HG03064 (cell line): ENCODE results near the gene MECP2.
A peak's percentile ranks its signal among the peaks of the same experiment; 100 is the strongest.

ENCODE experiments used
- ATAC-seq: cut with Tn5 transposase; IDR thresholded peaks from one replicate; pipeline ENCODE4 v1.9.1; 2021; ENCODE audit warnings: low read depth; ENCODE audit not compliant: unreplicated experiment

The MECP2 gene

DNA sequence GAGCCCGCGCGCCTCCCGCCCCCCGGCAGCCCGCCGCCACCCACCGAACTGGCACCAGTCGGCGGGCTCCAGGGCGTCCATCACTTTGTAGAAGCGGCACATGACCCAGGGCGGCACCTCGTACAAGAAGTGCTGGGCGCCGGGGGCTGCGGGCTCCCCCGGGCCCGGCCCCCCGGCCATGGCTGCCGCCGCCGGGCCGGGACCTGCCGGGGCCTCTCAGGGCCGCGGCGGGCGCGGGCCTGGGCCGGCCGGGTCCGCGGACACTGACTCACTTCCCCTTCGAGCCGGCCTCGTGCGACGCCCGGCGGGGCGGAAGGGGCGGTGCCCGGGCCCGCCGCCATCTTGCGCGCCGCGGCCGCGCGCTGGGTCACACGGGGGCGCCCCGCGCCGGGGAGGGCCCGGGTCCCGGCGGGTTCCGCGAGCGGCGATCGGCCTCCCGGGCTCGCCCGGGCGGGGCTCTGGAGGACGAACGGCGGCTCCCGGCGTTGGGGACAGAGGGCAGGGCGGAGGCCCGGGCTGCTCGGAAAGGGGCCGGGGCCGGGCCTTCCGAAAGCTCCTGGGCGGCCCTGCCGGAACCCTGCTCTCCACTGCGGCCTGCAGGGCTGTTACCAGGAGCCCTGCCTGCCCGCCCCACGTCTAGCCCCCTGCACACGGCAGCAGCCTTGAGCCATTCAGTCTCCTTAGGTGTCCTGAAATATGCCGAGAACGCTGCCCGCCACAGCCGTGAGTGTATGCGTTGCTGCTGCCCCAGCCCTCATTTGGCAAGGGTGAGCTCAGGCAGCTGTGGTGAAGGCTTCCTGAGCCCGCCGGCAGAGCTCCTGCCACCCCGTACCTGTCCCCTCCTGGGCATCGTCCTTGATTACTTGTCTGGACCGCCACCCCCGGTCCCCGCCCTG is 77.6 kb downstream of the MECP2 start, which contains the start of gene IRAK1:
Gene IRAK1, minus strand, starts transcription at position 270 of the 896 bp plus-strand sequence. Its CDS starts 90 bp downstream, at position 180.
- peak; percentile 44 for ATAC-seq

DNA sequence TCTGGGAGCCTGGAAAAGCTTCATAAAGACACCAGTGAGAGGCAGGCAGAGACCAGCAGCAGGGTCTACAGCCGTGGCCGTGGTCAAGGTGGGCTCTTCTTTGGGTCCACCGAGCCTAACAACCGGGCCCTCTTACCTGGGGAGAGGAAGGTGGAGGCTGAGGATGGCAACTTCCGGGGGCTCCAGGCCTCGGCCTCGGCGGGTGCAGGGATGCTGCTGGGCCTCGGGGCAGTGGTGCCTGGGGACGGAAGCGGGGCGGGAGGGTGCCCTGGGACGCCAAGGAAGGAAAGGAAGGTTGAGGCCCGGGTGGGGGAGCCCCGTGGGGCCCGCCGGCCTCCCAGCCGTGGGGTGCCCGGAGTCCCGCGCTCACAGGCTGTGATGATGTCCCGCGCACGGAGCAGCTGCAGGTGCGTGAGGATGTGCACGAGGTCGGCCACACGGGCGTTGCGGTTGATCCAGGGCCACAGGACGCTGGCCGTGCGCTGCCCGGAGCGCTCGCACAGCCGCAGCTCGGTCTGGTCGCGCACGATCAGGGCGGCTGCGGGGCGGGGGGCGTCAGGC is 78.4 kb downstream of the MECP2 start:
- no peak for ATAC-seq

DNA sequence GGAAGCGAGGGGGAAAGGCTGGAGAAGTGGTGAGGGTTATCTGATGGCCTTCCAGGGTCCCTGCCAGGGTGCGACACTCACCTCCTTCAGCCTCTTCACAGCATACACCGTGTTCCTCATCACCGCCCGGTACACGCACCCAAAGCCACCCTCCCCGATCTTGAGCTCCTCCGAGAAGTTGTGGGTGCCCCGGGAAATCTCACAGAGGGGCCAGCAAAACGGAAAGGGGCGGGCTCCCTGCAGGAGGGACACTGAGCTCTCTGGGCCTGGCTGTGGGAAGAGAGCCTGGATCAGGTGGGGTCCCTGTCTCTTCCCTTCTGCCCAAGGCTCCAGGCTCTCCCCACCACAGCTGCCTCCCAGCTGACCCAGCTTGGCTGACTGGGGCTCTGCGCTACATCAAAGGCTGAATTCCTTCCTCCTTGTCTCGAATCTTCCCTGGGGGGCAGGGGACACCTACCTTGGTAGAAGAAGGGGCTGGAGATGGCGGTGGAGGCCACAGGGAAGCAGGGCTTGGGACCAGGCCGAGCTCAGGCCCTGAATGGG is 78.9 kb downstream of the MECP2 start:
- no peak for ATAC-seq

DNA sequence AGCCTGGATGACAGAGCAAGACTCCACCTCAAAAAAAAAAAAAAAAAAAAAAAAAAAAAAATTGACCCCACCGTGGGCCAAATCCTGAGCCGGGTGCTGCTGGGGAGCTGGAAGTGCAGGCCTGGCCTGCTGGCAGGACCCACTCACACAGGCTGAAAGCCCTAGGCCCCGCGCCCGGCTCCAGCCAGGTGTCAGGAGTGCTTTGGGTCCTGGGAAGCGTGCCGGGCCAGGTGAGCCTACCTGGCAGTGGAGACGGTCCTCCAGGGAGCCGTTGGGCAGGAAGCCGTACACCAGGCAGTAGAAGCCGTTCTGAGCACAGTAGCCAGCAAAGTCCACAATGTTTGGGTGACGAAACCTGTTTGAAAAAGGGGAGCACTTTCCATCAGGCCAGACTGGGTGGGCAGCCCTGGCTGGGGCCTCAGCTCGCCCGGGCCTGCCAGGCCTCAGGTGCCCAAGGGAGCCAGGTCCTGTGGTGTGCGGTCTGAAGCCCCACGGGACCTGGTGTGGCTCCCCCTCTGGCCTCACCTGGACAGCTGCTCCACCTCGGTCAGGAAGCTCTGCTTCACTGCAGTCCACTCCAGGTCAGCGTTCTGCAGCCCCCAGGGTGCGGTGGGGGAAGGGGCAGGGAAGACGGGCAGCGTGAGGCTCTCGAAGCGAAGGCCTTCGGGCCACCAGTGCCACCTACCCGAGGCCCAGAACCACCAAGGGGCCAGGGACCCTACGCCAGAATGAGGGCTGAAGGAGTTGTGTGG is 79.6 kb downstream of the MECP2 start:
- ATAC-seq, result no peak

DNA sequence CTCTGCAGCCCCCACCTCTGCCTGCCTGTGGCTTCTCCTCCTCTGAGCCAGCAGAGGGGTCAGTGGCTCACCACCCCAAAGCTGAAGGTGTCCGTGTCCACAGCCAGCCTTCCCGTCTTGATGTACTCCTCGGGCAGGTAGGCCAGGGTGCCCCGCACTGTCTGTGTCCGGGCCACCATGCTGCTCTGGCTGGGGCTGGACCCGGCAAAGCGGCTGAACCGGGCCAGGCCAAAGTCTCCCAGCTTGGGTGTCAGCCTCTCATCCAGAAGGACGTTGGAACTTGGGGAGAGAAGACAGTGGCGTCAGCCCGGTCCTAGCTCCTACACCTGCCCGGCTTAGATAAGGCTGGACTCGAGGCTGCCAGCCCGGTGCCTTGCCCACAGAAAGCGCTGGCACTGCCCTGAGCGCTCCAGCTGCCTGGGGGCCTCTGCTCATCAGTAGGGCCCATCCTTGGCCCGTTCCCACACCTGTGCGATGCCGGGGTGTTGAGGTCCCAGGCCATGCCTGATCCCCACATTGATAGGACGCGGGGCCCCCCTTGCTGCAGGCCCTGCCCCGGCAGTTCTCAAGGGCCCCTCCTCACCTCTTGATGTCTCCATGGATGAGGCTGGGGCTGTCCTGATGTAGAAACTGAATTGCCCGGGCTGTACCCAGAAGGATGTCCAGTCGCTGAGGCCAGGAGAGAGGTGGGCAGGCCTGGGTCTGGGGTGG is 81.0 kb downstream of the MECP2 start:
- no peak for ATAC-seq

DNA sequence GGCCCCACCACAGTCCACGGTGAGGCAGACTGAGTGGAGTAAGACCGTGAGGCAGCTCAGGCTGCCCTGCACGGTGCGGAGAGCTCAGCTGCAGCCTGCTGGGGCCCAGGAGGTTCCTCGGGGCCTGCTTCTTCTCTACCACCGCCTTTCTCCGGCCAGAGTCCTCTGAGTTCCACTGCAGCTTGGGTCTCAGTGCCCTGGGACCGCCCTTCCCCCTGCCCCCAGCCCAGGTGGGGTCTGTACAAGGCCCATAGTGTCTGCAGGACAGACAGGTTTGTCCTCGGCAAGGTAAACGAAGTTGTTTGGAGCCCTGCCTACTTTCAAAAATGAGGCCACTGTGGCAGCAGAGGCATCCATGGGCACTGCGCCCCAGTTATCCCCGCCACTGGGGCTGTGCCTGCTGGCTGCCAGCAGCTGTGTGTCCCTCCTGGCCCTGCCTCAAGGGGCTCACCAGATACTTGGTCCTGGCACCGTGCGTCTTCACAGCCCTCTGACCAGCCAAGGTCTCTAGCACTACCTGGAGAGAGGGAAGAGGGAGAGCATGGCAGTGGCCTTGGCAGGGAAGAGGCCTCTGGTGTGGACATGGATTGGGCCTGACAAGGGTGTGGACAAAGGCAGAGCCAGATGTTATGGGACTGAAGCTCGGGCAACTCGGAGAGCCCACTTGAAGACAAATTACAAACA is 81.8 kb downstream of the MECP2 start:
- no peak for ATAC-seq

DNA sequence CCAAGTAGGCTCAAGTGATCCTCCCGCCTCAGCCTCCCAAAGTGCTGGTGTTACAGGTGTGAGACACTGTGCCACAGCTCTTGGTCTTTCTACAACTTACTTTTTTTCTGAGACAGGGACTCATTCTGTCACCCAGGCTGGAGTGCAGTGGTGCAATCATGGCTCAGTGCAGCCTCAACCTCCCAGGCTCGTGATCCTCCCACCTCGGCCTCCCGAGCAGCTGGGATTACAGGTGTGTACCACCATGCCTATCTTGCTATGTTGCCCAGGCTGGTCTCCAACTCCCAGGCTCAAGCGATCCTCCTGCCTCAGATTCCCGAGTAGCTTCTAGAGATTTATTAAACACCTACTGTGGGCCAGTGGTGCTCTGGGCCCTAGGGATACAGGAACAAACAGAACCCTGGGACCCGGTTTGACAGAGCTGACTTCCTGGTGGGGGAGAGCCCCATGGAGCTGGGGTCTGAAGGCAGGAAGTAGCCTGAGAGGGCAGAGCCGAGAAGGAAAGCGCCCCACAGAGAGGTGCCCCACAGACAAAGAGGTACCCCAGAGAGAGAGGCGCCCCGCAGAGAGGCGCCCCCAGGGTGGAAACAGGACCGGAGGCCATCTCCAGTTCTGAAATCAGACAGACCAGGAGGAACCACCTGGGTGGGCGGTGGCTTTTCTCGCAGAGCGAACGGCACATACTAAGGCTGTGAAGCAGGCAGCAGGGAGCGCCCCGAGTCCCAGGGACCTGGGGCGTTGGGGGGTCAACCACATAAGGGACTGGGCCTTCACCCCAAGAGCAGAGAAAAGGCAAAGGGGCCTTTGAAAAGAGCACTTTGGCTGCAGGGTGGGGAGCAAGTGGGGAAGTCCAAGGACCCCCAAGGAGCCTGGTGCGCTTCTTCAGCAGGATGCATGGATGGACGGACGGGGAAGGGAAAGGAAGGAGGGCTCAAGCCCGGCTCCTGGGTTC is 82.8 kb downstream of the MECP2 start:
- no peak for ATAC-seq

DNA sequence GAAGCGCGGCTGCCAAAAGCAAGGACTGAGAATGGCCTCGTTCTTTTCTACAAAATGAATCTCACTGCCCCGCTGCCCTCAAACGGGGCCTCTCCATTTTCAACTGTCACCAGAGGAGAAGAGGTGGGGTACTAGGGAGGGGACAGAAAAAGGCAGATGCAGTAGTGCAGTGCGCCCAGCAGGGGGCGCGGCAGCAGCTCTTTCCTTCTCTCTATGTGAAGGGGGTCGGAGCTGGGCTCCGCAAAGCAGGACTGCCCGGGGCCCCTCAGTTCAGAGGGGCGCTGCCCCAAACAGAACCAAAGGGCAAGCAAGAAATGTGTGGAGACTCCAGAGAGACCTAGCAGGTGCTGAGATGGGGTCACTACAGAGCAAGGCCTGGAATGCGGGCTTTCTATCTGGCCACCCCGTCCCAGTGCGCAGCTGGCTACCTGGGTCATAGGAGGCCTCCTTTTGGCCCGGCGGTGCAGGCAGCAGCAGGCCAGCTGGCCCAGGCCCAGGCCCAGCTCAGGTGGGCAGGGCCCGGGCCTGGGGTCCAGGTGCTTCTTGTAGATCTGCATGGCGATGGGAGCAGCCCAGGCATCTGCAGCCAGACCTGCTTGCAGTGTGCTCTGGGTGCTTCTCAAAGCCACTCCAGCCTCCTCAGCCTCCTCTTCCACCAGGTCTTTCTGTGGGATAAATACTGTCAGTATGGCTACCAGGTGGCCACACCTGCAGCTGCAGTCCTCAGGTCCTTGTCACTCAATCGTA is 83.7 kb downstream of the MECP2 start:
- no peak for ATAC-seq

DNA sequence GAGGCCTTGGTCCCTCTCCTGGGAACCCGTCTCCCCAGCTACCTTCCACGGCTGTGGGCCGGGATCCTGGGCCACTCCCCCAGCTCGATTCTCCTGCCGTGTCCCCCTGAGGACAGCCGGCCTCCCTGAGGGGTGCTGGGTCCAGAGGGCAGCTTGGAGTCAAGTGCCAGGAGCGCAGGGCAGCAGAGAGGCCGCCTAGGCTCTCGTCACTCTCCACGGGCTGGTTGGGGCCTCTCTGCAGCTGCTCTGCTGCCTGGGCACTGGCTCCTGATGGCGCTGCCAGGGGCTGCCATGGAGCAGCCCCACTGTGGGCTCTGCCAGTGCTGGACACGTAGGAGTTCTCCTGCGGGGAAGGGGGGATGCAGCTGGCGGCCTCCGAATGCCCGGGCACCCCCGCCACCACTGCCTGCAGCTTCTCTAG is 84.5 kb downstream of the MECP2 start:
- ATAC-seq, result no peak

DNA sequence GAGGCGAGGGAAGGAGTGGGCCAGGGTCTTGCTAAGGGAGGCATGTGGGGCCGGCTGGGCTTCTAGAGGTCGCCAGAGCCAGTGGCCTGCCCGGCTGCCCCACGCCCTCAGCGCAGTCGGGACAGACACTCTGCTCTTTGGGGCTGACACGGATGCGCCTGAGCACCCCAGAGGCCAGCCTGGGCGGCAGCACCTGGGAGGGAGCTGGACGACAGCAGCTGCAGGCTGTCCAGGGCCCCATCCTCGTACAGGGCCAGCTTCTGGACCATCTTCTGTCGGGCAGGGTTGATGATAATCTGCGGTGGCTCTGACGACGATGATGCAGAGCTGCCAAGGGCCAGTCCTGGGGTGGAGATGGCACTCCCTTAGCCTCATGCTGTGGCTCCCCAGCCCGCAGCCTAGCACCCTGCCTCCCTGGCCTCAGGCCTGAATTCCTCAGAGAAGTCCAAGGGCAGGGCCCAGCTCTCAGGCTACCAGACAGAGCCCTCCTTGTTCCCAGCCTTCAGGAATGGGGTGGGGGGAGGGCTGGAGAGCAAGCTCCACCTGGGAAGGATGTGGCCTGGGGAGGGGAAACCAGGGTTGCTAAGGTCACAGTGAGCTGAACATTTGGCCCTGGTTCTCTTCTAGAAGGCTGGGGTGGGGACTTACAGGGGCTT is 85.1 kb downstream of the MECP2 start:
- no peak for ATAC-seq

DNA sequence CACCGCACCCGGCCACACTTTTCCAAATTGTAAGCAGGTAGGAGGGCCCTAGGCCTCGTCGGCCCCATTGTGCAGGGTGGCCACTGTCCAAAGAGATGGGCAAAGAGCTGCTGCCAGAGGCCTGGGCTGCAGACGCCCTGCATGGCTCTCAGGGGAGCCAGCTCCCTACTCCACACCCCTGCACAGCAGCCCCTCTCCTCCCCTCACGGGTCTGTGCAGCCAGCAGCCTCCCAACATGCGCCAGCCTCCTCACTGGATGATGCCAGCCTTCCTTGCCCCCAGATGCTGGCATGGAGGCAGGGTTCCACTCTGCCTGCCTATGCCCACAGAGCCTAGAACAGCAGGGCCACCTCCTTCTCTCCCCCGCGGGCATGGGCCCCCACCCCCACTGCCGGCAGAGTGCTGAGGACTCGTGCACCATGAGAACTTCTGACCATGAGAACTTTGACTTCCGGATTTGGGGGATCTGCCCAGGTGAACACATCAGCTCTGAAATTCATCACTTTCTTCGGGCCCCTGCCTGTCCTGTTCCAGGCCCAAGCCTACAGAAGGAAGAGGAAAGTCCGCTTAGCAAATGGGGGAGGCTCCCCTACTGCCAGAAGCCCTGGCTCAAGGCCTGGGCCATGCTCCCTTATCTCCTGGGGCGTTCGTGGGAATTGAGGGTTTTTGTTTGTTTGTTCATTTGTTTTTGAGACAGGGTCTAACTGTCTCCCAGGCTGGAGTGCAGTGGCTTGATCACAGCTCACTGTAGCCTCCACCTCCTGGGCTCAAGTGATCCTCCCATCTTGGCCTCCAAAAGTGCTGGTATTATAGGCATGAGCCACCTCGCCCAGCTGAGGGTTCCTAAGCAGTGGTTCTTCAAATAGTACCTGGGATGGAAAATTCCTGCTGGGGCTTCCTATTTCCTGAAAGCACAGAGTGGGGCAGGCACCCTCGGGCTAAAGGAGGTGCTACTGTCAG is 85.9 kb downstream of the MECP2 start:
- no peak for ATAC-seq

DNA sequence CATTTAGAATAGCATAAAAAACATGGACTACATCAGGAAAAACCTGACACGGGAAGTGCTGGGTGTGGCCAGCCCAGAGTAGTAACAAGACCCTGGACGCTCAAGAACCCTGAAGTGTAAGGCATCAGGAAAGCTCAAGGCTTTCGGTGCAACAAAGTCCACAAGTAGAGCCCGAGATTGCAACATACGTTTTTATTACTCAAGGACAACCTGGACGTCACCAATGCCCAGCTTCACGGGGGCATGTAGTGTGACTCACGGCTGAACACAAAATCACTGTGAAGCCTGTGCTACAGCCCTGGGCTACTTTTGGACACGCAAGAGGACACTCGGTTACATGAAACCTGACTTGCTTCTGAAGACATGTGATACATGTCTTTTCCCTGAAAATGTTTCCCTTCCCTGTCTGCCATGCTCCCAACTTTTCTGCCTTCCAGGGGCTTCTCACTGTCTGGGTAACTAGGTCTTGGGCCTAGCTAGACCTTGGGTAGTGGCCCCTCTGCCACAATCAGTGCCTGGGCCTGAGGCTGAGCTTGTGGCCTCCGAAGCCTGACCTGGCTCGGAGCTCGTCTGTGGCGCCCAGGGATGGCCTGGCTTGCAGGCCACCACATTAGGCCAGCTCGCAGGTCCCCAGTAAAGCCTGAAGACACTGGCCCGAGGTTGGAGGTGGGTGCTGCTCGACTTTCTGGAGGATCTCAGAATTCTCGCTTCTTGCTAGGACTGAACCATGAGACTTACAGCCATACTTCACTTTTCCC is 87.0 kb downstream of the MECP2 start:
- no peak for ATAC-seq

DNA sequence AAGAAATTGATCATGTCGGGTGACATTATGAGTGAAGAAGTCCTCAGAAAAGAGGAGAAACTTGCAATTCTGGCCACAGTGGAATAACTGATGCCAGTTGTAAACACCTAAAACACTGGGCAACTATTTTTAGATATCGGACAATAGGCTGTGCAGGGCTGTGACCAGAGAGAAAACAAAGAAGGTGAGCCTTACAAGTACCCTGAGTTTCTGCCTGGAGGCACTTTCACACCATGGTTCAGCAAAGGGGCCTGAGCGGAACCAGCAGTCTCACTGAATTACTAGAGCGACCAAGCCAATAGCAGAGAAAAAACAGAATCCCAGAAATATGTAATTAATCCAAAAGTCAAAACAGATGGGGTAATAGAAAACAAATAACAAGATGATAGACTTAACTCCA is 89.0 kb downstream of the MECP2 start:
- ATAC-seq, result no peak

DNA sequence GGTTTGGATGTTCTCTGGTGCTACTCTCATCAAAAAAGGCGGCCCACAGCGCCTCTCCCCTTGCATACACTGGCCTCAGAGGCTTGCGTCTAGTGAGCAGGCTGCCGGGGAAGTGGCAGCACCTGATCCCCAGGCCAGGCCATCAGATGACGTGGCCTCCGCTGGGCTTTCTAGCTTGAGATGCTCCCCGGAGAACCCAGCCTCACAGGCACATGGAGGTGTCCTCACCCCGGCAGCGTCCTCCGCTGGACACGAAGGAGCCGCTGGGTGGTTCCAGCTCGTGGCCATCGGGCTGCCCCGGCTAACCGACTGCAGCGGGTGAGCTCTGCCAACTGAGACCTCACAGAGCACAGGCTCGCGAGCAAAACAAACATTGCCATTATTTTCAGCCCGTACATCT is 90.6 kb downstream of the MECP2 start:
- no peak for ATAC-seq

DNA sequence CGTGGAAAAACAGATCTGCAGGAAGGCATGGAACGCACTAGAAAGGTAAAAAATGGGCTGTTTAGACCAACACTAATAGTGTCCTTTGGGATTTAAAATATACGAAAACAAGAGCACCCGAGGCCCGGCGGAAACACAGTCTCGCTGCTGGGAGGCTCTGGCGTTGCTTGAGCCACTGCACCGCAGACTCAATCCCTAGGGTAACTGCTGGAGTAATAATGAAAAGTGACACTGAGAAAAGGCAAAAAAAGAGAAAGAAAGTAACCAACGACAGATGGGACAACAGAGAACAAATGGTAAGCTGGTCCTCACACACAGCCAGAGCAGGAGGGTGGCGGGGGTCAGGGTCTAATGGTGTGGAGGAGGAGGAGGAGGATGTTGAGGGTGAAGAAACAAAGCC is 93.2 kb downstream of the MECP2 start:
- no peak for ATAC-seq

DNA sequence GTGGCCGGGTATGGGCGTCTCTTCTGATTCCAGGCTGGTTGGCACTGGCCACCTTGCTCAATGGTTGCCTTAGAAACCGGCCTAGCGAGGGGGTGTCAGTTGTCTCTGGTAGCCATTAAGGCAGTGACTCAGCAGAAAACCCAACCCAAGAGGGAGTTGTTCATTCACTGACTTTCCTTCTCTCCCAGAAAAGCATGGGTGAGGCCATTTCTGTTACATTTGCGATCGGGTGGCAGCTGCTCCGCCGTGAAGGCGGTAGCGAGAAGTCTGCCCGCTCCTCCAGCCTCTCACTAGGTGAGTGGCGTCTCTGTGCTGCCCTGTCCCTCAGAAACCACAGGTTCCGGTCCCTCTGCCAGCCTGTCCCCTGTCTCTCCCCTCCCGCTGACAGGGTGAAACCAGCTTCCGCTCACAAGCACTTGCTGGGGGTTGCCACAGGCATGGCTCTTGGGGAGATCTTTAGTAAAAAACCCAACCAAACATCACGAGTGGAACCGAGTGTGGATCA is 95.2 kb downstream of the MECP2 start:
- no peak for ATAC-seq
